Esophagus squamous epithelium (tissue), 4 donors: ENCODE data around the gene CTSF.
"Not testable (repeated sequence)": the region's sequence is repeated elsewhere in the genome, so short reads cannot be mapped to it uniquely, and the experiment has no call there.

Source experiments
- POLR2A ChIP-seq, 4 donors: fragments of 450-650 bp; IDR thresholded peaks; one replicate each; pipeline ENCODE4 v1.6.1; 2017; ENCODE audit warnings: antibody characterized with exemption in 4 of 4, mild to moderate bottlenecking in 4 of 4, moderate library complexity in 3 of 4
- TF ChIP-seq, protein P1 (sequence below), 6 experiments: fragments of 450-650 bp in 4 of 6; fragments of 200-600 bp in 2 of 6; sonication (generic) in 2 of 6; IDR thresholded peaks; one replicate each; pipeline ENCODE4 v1.5.1; 2016 to 2019; ENCODE audit warnings: antibody characterized with exemption in 6 of 6, mild to moderate bottlenecking in 4 of 6, moderate library complexity in 4 of 6

GRCh38 chr11:66585447-66585846, 17.0 kb upstream of the CTSF start:
- TF ChIP-seq, protein P1, sequence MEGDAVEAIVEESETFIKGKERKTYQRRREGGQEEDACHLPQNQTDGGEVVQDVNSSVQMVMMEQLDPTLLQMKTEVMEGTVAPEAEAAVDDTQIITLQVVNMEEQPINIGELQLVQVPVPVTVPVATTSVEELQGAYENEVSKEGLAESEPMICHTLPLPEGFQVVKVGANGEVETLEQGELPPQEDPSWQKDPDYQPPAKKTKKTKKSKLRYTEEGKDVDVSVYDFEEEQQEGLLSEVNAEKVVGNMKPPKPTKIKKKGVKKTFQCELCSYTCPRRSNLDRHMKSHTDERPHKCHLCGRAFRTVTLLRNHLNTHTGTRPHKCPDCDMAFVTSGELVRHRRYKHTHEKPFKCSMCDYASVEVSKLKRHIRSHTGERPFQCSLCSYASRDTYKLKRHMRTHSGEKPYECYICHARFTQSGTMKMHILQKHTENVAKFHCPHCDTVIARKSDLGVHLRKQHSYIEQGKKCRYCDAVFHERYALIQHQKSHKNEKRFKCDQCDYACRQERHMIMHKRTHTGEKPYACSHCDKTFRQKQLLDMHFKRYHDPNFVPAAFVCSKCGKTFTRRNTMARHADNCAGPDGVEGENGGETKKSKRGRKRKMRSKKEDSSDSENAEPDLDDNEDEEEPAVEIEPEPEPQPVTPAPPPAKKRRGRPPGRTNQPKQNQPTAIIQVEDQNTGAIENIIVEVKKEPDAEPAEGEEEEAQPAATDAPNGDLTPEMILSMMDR (IDR thresholded peaks at IDR 0.05) = not testable (repeated sequence)
- TF ChIP-seq POLR2A (IDR thresholded peaks at IDR 0.05) = not testable (repeated sequence)
